ENCODE measurements around the gene KSR2. TPM values are rescaled to one million over a fixed set of nuclear protein-coding genes. Genes with fewer than 3 reads are reported as not detected.

Gene KSR2
- total RNA-seq, 2 experiments from 2014 or later, result 0.03 to 0.15 TPM

- CTCF ChIA-PET (ENCODE audit: unreplicated experiment), result no interaction called here
- no peak overlapping the region for H2AFZ ChIP-seq (ENCODE audit: low read length)
- no peaks in the 10 kb centered on the region for H3K36me3 ChIP-seq (ENCODE audit: insufficient read depth, low read length)
- H3K27ac ChIP-seq (ENCODE audit: low read depth, low read length, poor library complexity, severe bottlenecking), result no peak overlapping the region
- no TSS peak for BruUV-seq (replicated peaks)
- POLR2A ChIA-PET, result interaction anchor here (0.7 kb wide), 1 partner anchor 764 kb away, joined by 7 read pairs; no protein-coding TSS in a partner anchor
- intact Hi-C loops (cut with micrococcal nuclease; ENCODE audit: unreplicated experiment), result no loop called here
- H3K4me1 ChIP-seq (ENCODE audit: insufficient read depth, low read length, poor library complexity, severe bottlenecking), result no peaks in the 10 kb centered on the region
- H3K79me2 ChIP-seq (ENCODE audit: insufficient read depth, low read depth, low read length), result no peaks in the 10 kb centered on the region
- no peak overlapping the region for H3K4me2 ChIP-seq (ENCODE audit: low read length)
- DNase-seq (ENCODE audit: low spot score), result no peak
- no peak overlapping the region for H3K4me3 ChIP-seq (ENCODE audit: low read depth, low read length, poor library complexity, severe bottlenecking)
- H3K9me2 ChIP-seq (ENCODE audit: insufficient read depth, low read length), result no peaks in the 10 kb centered on the region
- no peak for TF ChIP-seq CTCF (conservative IDR thresholded peaks at IDR 0.05; ENCODE audit: low read length)
- no peak for TF ChIP-seq EZH2phosphoT487 (IDR thresholded peaks at IDR 0.05; ENCODE audit: borderline replicate concordance, low read depth, low read length)
- no peaks in the 10 kb centered on the region for H3K9me3 ChIP-seq (ENCODE audit: low read length)
- H4K20me1 ChIP-seq (ENCODE audit: insufficient read depth, low read length), result no peaks in the 10 kb centered on the region
These were observed 96.1 kb downstream of the KSR2 start for GRCh38 chr12:117872546-117873169.

- Histone ChIP-seq H3K79me2 (ENCODE audit: insufficient read depth, low read depth, low read length) (no peaks in the 10 kb centered on the region), H4K20me1 (ENCODE audit: insufficient read depth, low read length) (no peaks in the 10 kb centered on the region), H3K4me1 (ENCODE audit: insufficient read depth, low read length, poor library complexity, severe bottlenecking) (no peaks in the 10 kb centered on the region), H3K4me3 (ENCODE audit: low read depth, low read length, poor library complexity, severe bottlenecking) (no peak overlapping the region), H3K36me3 (ENCODE audit: insufficient read depth, low read length) (no peaks in the 10 kb centered on the region), H3K9me3 (ENCODE audit: low read length) (no peaks in the 10 kb centered on the region), H2AFZ (ENCODE audit: low read length) (no peak overlapping the region), H3K27ac (ENCODE audit: low read depth, low read length, poor library complexity, severe bottlenecking) (no peak overlapping the region), H3K9me2 (ENCODE audit: insufficient read depth, low read length) (no peaks in the 10 kb centered on the region), H3K4me2 (ENCODE audit: low read length) (no peak overlapping the region)
- ChIA-PET CTCF (ENCODE audit: unreplicated experiment) (no interaction called here), POLR2A (interaction anchor here (0.7 kb wide), 1 partner anchor 15 kb away, joined by 3 read pairs; no protein-coding TSS in a partner anchor)
- intact Hi-C loops (cut with micrococcal nuclease; ENCODE audit: unreplicated experiment), result no loop called here
- no peak for DNase-seq (ENCODE audit: low spot score)
- no peak for TF ChIP-seq EZH2phosphoT487 (IDR thresholded peaks at IDR 0.05; ENCODE audit: borderline replicate concordance, low read depth, low read length)
- TF ChIP-seq CTCF (conservative IDR thresholded peaks at IDR 0.05; ENCODE audit: low read length), result no peak
- no TSS peak for BruUV-seq (replicated peaks)
These were observed 99.2 kb downstream of the KSR2 start for GRCh38 chr12:117869551-117869950.

- DNase-seq (ENCODE audit: low spot score), result no peak
- no peak overlapping the region for H2AFZ ChIP-seq (ENCODE audit: low read length)
- no peaks in the 10 kb centered on the region for H3K36me3 ChIP-seq (ENCODE audit: insufficient read depth, low read length)
- intact Hi-C loops (cut with micrococcal nuclease; ENCODE audit: unreplicated experiment), result no loop called here
- no TSS peak for BruUV-seq (replicated peaks)
- H3K79me2 ChIP-seq (ENCODE audit: insufficient read depth, low read depth, low read length), result no peaks in the 10 kb centered on the region
- no peak for TF ChIP-seq CTCF (conservative IDR thresholded peaks at IDR 0.05; ENCODE audit: low read length)
- no peak for TF ChIP-seq EZH2phosphoT487 (IDR thresholded peaks at IDR 0.05; ENCODE audit: borderline replicate concordance, low read depth, low read length)
- H3K4me2 ChIP-seq (ENCODE audit: low read length), result no peak overlapping the region
- H3K4me1 ChIP-seq (ENCODE audit: insufficient read depth, low read length, poor library complexity, severe bottlenecking), result no peaks in the 10 kb centered on the region
- no peaks in the 10 kb centered on the region for H3K9me3 ChIP-seq (ENCODE audit: low read length)
- H3K9me2 ChIP-seq (ENCODE audit: insufficient read depth, low read length), result no peaks in the 10 kb centered on the region
- no peaks in the 10 kb centered on the region for H4K20me1 ChIP-seq (ENCODE audit: insufficient read depth, low read length)
- H3K27ac ChIP-seq (ENCODE audit: low read depth, low read length, poor library complexity, severe bottlenecking), result no peak overlapping the region
- ChIA-PET POLR2A (no interaction called here), CTCF (ENCODE audit: unreplicated experiment) (no interaction called here)
- no peak overlapping the region for H3K4me3 ChIP-seq (ENCODE audit: low read depth, low read length, poor library complexity, severe bottlenecking)
These were observed 101.4 kb downstream of the KSR2 start for GRCh38 chr12:117867348-117867747.

Data from OCI-LY7 (cell line).